ENCODE results near the gene GRIP2.

Gene GRIP2

GRCh38 chr3:14539384-14539741 is 779 bp downstream of the GRIP2 start:
- Histone ChIP-seq H2BK5ac (ENCODE audit: low read depth, low read length, poor library complexity) (no peak overlapping the region), H3K4me1 (ENCODE audit: control insufficient read depth in 1 of 2, insufficient read depth in 2 of 2, low read length in 2 of 2) (no peaks in the 10 kb centered on the region), H3K4ac (ENCODE audit: low read depth, low read length) (no peak overlapping the region), H2AFZ (ENCODE audit: insufficient read depth, low read length, poor library complexity) (no peak overlapping the region), H3K4me2 (ENCODE audit: low read length) (no peak overlapping the region), H3K27me3 (ENCODE audit: insufficient read depth, low read length) (no peaks in the 10 kb centered on the region), H3K18ac (ENCODE audit: low read length) (no peak overlapping the region), H3K14ac (ENCODE audit: low read length) (no peak overlapping the region), H3K9ac (ENCODE audit: low read length) (no peak overlapping the region), H3K79me1 (ENCODE audit: low read length) (no peaks in the 10 kb centered on the region), H4K91ac (ENCODE audit: low read depth, low read length) (no peak overlapping the region), H3K9me3 (ENCODE audit: insufficient read depth, low read depth, low read length) (no peaks in the 10 kb centered on the region), H3K23ac (ENCODE audit: low read length) (no peak overlapping the region), H4K8ac (ENCODE audit: low read depth, low read length) (no peak overlapping the region), H3K79me2 (ENCODE audit: control insufficient read depth, insufficient read depth, low read length, poor library complexity) (no peaks in the 10 kb centered on the region), H3K4me3 (ENCODE audit: low read depth, low read length) (no peak overlapping the region), H2BK120ac (ENCODE audit: insufficient read depth, low read length, poor library complexity) (no peak overlapping the region), H3K27ac (ENCODE audit: low read depth, low read length) (no peak overlapping the region), H2BK12ac (ENCODE audit: low read length) (no peak overlapping the region), H2AK5ac (ENCODE audit: low read length) (no peak overlapping the region), H3K36me3 (ENCODE audit: control insufficient read depth in 1 of 2, insufficient read depth in 2 of 2, low read length in 2 of 2) (no peaks in the 10 kb centered on the region), H4K12ac (ENCODE audit: low read depth, low read length) (no peak overlapping the region)
- WGBS (ENCODE audit: extremely low coverage, insufficient coverage, insufficient read length), result no CpG with 5 or more reads among the region's 4 CpGs
- DNase-seq, result no peak

GRCh38 chr3:14538451-14539088 is 1.6 kb downstream of the GRIP2 start:
- Histone ChIP-seq H4K91ac (ENCODE audit: low read depth, low read length) (no peak overlapping the region), H2BK12ac (ENCODE audit: low read length) (no peak overlapping the region), H3K27me3 (ENCODE audit: insufficient read depth, low read length) (no peaks in the 10 kb centered on the region), H3K4me1 (ENCODE audit: control insufficient read depth in 1 of 2, insufficient read depth in 2 of 2, low read length in 2 of 2) (no peaks in the 10 kb centered on the region), H3K23ac (ENCODE audit: low read length) (no peak overlapping the region), H3K4me2 (ENCODE audit: low read length) (no peak overlapping the region), H3K36me3 (ENCODE audit: control insufficient read depth in 1 of 2, insufficient read depth in 2 of 2, low read length in 2 of 2) (no peaks in the 10 kb centered on the region), H4K12ac (ENCODE audit: low read depth, low read length) (no peak overlapping the region), H3K14ac (ENCODE audit: low read length) (no peak overlapping the region), H2BK120ac (ENCODE audit: insufficient read depth, low read length, poor library complexity) (no peak overlapping the region), H4K8ac (ENCODE audit: low read depth, low read length) (no peak overlapping the region), H3K4me3 (ENCODE audit: low read depth, low read length) (no peak overlapping the region), H2BK5ac (ENCODE audit: low read depth, low read length, poor library complexity) (no peak overlapping the region), H3K79me2 (ENCODE audit: control insufficient read depth, insufficient read depth, low read length, poor library complexity) (no peaks in the 10 kb centered on the region), H3K27ac (ENCODE audit: low read depth, low read length) (no peak overlapping the region), H2AK5ac (ENCODE audit: low read length) (no peak overlapping the region), H3K18ac (ENCODE audit: low read length) (no peak overlapping the region), H3K79me1 (ENCODE audit: low read length) (no peaks in the 10 kb centered on the region), H3K9me3 (ENCODE audit: insufficient read depth, low read depth, low read length) (no peaks in the 10 kb centered on the region), H3K4ac (ENCODE audit: low read depth, low read length) (no peak overlapping the region), H2AFZ (ENCODE audit: insufficient read depth, low read length, poor library complexity) (no peak overlapping the region), H3K9ac (ENCODE audit: low read length) (no peak overlapping the region)
- DNase-seq, result no peak
- no CpG with 5 or more reads among the region's 3 CpGs for WGBS (ENCODE audit: extremely low coverage, insufficient coverage, insufficient read length)

- H3K4me2 ChIP-seq (ENCODE audit: low read length), result no peak overlapping the region
- H2BK5ac ChIP-seq (ENCODE audit: low read depth, low read length, poor library complexity), result no peak overlapping the region
- no peak overlapping the region for H4K8ac ChIP-seq (ENCODE audit: low read depth, low read length)
- H3K4ac ChIP-seq (ENCODE audit: low read depth, low read length), result no peak overlapping the region
- H2AK5ac ChIP-seq (ENCODE audit: low read length), result no peak overlapping the region
- no peak overlapping the region for H3K4me3 ChIP-seq (ENCODE audit: low read depth, low read length)
- no CpG with 5 or more reads among the region's 10 CpGs for WGBS (ENCODE audit: extremely low coverage, insufficient coverage, insufficient read length)
- H3K9me3 ChIP-seq (ENCODE audit: insufficient read depth, low read depth, low read length), result no peaks in the 10 kb centered on the region
- no peak overlapping the region for H4K12ac ChIP-seq (ENCODE audit: low read depth, low read length)
- no peak overlapping the region for H3K18ac ChIP-seq (ENCODE audit: low read length)
- H3K79me1 ChIP-seq (ENCODE audit: low read length), result no peaks in the 10 kb centered on the region
- no peak overlapping the region for H2AFZ ChIP-seq (ENCODE audit: insufficient read depth, low read length, poor library complexity)
- no peak overlapping the region for H3K27ac ChIP-seq (ENCODE audit: low read depth, low read length)
- no peaks in the 10 kb centered on the region for H3K36me3 ChIP-seq (ENCODE audit: control insufficient read depth in 1 of 2, insufficient read depth in 2 of 2, low read length in 2 of 2)
- no peaks in the 10 kb centered on the region for H3K27me3 ChIP-seq (ENCODE audit: insufficient read depth, low read length)
- no peaks in the 10 kb centered on the region for H3K79me2 ChIP-seq (ENCODE audit: control insufficient read depth, insufficient read depth, low read length, poor library complexity)
- H3K23ac ChIP-seq (ENCODE audit: low read length), result no peak overlapping the region
- no peak overlapping the region for H4K91ac ChIP-seq (ENCODE audit: low read depth, low read length)
- no peak for DNase-seq
- no peak overlapping the region for H2BK12ac ChIP-seq (ENCODE audit: low read length)
- H3K4me1 ChIP-seq (ENCODE audit: control insufficient read depth in 1 of 2, insufficient read depth in 2 of 2, low read length in 2 of 2), result no peaks in the 10 kb centered on the region
- no peak overlapping the region for H3K9ac ChIP-seq (ENCODE audit: low read length)
- H2BK120ac ChIP-seq (ENCODE audit: insufficient read depth, low read length, poor library complexity), result no peak overlapping the region
- no peak overlapping the region for H3K14ac ChIP-seq (ENCODE audit: low read length)
These were observed 2.3 kb downstream of the GRIP2 start for GRCh38 chr3:14537590-14538450.

- Histone ChIP-seq H3K4me1 (ENCODE audit: control insufficient read depth in 1 of 2, insufficient read depth in 2 of 2, low read length in 2 of 2) (no peaks in the 10 kb centered on the region), H3K14ac (ENCODE audit: low read length) (no peak overlapping the region), H3K9ac (ENCODE audit: low read length) (no peak overlapping the region), H3K23ac (ENCODE audit: low read length) (no peak overlapping the region), H4K91ac (ENCODE audit: low read depth, low read length) (no peak overlapping the region), H2BK5ac (ENCODE audit: low read depth, low read length, poor library complexity) (no peak overlapping the region), H3K79me1 (ENCODE audit: low read length) (no peaks in the 10 kb centered on the region), H3K18ac (ENCODE audit: low read length) (no peak overlapping the region), H2AK5ac (ENCODE audit: low read length) (no peak overlapping the region), H2AFZ (ENCODE audit: insufficient read depth, low read length, poor library complexity) (no peak overlapping the region), H2BK120ac (ENCODE audit: insufficient read depth, low read length, poor library complexity) (no peak overlapping the region), H3K4me3 (ENCODE audit: low read depth, low read length) (no peak overlapping the region), H3K9me3 (ENCODE audit: insufficient read depth, low read depth, low read length) (no peaks in the 10 kb centered on the region), H2BK12ac (ENCODE audit: low read length) (no peak overlapping the region), H4K8ac (ENCODE audit: low read depth, low read length) (no peak overlapping the region), H3K27ac (ENCODE audit: low read depth, low read length) (no peak overlapping the region), H3K4ac (ENCODE audit: low read depth, low read length) (no peak overlapping the region), H3K27me3 (ENCODE audit: insufficient read depth, low read length) (no peaks in the 10 kb centered on the region), H3K79me2 (ENCODE audit: control insufficient read depth, insufficient read depth, low read length, poor library complexity) (no peaks in the 10 kb centered on the region), H3K4me2 (ENCODE audit: low read length) (no peak overlapping the region), H3K36me3 (ENCODE audit: control insufficient read depth in 1 of 2, insufficient read depth in 2 of 2, low read length in 2 of 2) (no peaks in the 10 kb centered on the region), H4K12ac (ENCODE audit: low read depth, low read length) (no peak overlapping the region)
- no peak for DNase-seq
- no CpG with 5 or more reads among the region's 12 CpGs for WGBS (ENCODE audit: extremely low coverage, insufficient coverage, insufficient read length)
These were observed 3.1 kb downstream of the GRIP2 start for GRCh38 chr3:14536837-14537589.
